HG03575 (cell line): ENCODE measurements around the gene DHX34.
"Not testable (repeated sequence)": the region's sequence is repeated elsewhere in the genome, so short reads cannot be mapped to it uniquely, and the experiment has no call there.

ENCODE experiments used
- ATAC-seq: cut with Tn5 transposase; IDR thresholded peaks from one replicate; pipeline ENCODE4 v1.9.1; 2021; ENCODE audit not compliant: unreplicated experiment, insufficient number of reproducible peaks, low FRiP score; ENCODE audit errors: extremely low read depth

Gene DHX34

GRCh38 chr19:47408156-47408938 lies 59.2 kb downstream of the DHX34 start:
- ATAC-seq = no peak

GRCh38 chr19:47411101-47411500 lies 62.0 kb downstream of the DHX34 start:
- no peak for ATAC-seq

GRCh38 chr19:47411696-47412095 lies 62.6 kb downstream of the DHX34 start:
- not testable (repeated sequence) for ATAC-seq

- no peak for ATAC-seq
Observed at GRCh38 chr19:47413941-47414340, 64.8 kb downstream of the DHX34 start.

- no peak for ATAC-seq
Observed at GRCh38 chr19:47414469-47414868, 65.4 kb downstream of the DHX34 start.

GRCh38 chr19:47415953-47416642 lies 67.0 kb downstream of the DHX34 start:
- no peak for ATAC-seq

- ATAC-seq = no peak
Observed at GRCh38 chr19:47416643-47416985, 67.5 kb downstream of the DHX34 start.

GRCh38 chr19:47417107-47417745 lies 68.1 kb downstream of the DHX34 start:
- no peak for ATAC-seq

- no peak for ATAC-seq
Observed at GRCh38 chr19:47417746-47418691, 68.9 kb downstream of the DHX34 start.

- no peak for ATAC-seq
Observed at GRCh38 chr19:47418692-47419029, 69.5 kb downstream of the DHX34 start.

- no peak for ATAC-seq
Observed at GRCh38 chr19:47419030-47419783, 70.1 kb downstream of the DHX34 start, which contains the start of gene MEIS3. TSS of gene MEIS3 (minus strand) at chr19:47419527. CDS start at chr19:47419081, 446 bp downstream.

- no peak for ATAC-seq
Observed at GRCh38 chr19:47419789-47420188, 70.7 kb downstream of the DHX34 start.

GRCh38 chr19:47421244-47421786 lies 72.2 kb downstream of the DHX34 start:
- no peak for ATAC-seq

- ATAC-seq = no peak
Observed at GRCh38 chr19:47421844-47422395, 72.8 kb downstream of the DHX34 start.

GRCh38 chr19:47422417-47423163 lies 73.5 kb downstream of the DHX34 start:
- ATAC-seq = no peak

- no peak for ATAC-seq
Observed at GRCh38 chr19:47423203-47423882, 74.2 kb downstream of the DHX34 start.
